ENCODE measurements around the gene ACTR1A.

GRCh38 chr10:102527546-102527945 lies 25.0 kb upstream of the ACTR1A start:
- no peak for TF ChIP-seq CTCF (conservative IDR thresholded peaks at IDR 0.05 in 1 of 2, IDR thresholded peaks at IDR 0.05 in 1 of 2; ENCODE audit: extremely low read depth in 1 of 2, insufficient read depth in 1 of 2, low read depth in 1 of 2, low read length in 2 of 2)
- no peak for TF ChIP-seq EZH2 (IDR thresholded peaks at IDR 0.05; ENCODE audit: borderline replicate concordance, low read length)
